GM19193 (cell line): ENCODE measurements around the gene RAB1A.

Experiments used
- POLR2A ChIP-seq: IDR thresholded peaks from 4 replicates; pipeline ENCODE4 v1.6.1; 2011; ENCODE audit not compliant: insufficient read depth, insufficient read length; ENCODE audit errors: extremely low read depth

RAB1A gene

DNA sequence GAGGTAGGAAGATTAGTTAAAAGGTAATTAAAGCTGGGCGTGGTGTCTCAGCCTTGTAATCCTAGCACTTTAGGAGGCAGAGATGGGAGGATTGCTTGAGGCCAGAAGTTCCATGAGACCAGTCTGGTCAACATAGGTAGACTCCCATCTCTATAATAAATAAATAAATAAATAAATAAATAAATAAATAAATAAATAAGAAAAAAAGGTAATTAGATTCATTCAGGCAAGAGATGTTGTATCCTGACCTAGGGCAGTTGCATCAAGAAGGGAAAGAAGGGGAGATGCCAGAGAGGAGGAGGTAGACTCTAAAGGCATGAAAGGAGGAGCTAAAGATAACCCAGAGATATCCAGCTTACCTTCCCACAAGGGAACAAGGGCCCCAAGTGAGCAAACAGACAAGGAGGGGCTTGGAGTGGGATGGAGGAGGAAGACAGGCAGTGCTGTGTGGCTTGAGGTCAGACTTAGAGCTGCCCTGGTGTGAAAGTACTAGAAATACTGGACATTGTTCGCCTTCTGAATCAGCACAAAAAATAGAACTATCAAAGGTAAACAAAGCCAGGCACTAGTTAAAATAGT lies 7.4 kb upstream of the RAB1A start:
- no peak for TF ChIP-seq POLR2A

GRCh38 chr2:65136253-65136652 lies 6.3 kb upstream of the RAB1A start:
- no peak for TF ChIP-seq POLR2A

- TF ChIP-seq POLR2A = no peak
Measured at GRCh38 chr2:65134158-65134557, 4.3 kb upstream of the RAB1A start.

GRCh38 chr2:65133626-65134025 lies 3.7 kb upstream of the RAB1A start:
- TF ChIP-seq POLR2A = no peak

DNA sequence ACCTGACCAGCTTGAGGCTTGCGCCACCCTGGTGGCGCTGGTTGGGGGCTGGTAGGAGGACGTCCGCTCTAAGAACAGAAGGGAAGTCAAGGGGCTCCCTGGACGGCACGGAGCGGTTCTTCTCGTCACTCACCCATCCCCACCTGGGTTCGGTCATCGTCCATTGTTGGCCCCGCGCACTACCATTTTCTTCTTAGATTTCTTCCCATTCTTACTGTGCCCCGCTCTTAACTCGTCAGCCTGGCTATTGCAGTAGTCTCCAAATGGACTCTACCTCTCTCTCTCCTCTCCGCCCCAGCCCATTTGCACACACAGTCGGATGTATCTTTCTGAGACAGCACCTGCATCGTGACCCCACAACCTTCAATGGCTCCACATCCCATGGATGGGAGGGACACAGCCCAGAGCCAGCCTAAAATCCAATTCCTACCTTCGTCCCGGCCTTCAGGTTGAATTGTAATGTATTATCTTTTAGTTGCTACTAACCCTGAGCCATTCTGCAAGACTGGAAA lies 814 bp upstream of the RAB1A start:
- TF ChIP-seq POLR2A = peak; percentile 24

- no peak for TF ChIP-seq POLR2A
Measured at GRCh38 chr2:65129286-65129825, 550 bp downstream of the RAB1A start.

DNA sequence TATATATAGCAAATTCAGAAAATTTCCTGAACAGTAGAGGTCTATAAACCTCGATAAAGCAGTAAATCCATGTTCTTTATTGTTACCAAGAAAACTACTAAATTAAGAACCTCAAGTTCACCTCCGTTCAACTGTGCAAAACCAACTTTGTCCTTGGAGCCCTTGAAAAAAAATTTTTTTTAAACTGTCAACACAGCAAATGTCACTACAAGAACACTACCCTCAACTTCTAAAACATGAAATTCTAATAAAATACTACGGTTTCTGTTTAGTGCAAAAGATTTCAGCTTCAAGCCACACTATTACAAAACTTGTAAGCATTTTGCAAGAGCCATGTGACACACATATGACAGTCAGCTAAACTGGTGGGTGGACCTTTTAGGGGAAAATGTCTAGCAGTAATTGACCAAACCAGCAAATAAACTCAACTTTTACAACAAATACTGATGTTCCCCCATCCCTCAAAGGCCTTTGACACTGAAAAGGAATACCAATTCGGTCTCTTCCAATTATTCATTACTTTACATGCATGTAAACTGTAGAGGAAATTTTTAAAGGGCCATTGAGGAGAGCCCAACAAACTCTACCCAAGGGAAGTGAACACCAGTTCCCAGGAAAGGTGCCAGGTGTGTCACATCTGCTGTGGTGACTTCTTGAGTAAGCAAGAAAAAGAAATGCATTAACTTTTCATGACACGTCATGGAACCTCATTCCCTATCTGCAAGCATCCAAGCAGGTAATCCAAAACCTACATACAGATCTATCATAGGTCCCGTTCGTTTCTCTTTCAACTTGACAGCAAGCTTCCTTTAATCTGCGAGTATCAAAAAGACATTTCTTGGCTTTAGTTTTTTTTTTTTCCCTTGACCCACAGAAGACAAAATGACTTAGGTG lies 1.4 kb downstream of the RAB1A start:
- TF ChIP-seq POLR2A = no peak

DNA sequence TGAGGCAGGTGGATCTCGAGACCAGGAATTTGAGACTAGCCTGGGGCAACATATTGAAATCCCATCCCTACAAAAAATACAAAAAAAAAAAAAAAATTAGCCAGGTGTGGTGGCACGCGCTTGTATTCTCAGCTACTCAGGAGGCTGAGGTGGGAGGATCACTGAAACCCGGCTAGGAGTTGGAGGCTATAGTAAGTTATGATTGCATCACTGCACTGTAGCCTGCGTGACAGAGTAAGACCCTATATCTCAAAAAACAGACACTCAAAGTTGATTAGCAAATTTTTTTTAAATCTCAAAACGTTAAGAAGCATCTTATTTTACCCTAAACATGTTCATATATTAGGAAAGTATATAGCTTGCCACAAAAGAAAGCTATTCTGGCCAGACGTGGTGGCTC lies 7.6 kb downstream of the RAB1A start:
- no peak for TF ChIP-seq POLR2A

GRCh38 chr2:65120990-65121693 lies 8.8 kb downstream of the RAB1A start:
- no peak for TF ChIP-seq POLR2A

DNA sequence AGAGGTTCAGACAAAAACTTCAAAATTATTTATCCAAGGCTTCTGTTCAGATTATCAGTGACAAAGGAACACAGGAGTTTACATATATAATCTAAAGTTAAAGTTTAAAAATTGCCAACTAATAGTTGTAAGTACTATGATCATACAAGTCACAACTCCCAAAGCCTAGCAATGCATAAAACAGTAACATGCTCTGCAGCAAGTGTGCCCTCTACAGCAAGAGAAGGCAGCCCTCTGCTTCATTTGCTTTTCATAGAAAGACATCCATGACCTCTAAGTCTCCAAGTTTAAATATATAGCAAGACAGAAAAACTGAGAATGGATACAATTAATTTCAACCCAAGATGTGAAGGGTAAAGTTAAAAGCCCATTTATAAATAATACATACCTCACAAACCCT lies 13.3 kb downstream of the RAB1A start:
- no peak for TF ChIP-seq POLR2A

- TF ChIP-seq POLR2A = no peak
Measured at GRCh38 chr2:65114921-65115320, 15.0 kb downstream of the RAB1A start.

DNA sequence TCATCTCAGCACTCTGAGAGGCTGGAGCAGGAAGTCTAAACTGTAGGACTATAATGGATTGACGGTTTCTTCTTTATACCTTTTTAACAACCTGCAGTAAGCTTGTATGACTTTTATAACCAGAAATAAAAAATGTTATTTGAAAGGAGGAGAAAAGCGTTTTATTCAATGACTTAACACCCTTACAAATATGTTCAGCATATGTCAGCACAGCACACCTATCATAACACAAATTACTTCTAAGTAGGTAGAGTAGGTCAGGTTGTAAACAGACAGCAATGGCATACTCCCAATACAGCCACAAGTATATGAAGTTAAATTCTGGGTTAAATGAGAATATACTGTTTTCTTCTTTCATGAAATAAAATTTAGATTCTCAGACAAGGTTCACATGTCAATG lies 16.1 kb downstream of the RAB1A start:
- no peak for TF ChIP-seq POLR2A

GRCh38 chr2:65113229-65113628 lies 16.7 kb downstream of the RAB1A start:
- no peak for TF ChIP-seq POLR2A

DNA sequence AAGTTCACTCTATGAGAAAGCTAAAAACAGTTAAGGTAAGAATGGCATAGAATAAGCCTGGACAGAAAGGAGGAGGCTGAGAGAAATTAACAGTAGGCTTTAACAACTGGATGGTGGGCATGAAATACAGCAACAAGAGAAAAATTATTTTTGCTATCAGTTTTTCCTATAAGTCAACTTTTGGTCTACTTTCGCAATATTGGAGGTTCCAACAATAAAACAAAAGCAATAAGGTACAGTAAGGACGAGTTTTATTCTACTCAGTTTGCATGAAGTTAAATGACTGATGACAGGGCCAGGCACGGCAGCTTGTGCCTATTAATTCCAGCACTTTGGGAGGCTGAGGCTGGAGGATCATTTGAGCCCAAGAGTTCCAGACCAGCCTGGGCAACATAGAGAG lies 17.3 kb downstream of the RAB1A start:
- no peak for TF ChIP-seq POLR2A

GRCh38 chr2:65108780-65109179 lies 21.1 kb downstream of the RAB1A start:
- no peak for TF ChIP-seq POLR2A
